CD14-positive monocyte (primary cell): Measurements from ENCODE around the gene UQCC2. TPM values are rescaled to one million over a fixed set of nuclear protein-coding genes. Genes with fewer than 3 reads are reported as not detected.

Experiments
- DNase-seq, 3 donors: peaks; one replicate each; pipeline ENCODE4 v3.0.0-alpha.2; 2011 to 2022
- H2AFZ ChIP-seq: 2 replicates; pipeline ENCODE4 v1.6.0; 2012; ENCODE audit warnings: mild to moderate bottlenecking, low read depth, low read length, inconsistent platforms; ENCODE audit not compliant: insufficient read depth, poor library complexity, severe bottlenecking
- H3K27ac ChIP-seq, 2 donors: 1 replicate in 1 of 2; 2 replicates in 1 of 2; pipeline ENCODE4 v1.5.1; 2012 to 2013; ENCODE audit warnings: low read length in 2 of 2, control low read depth in 1 of 2, inconsistent platforms in 1 of 2, low read depth in 1 of 2, mild to moderate bottlenecking in 1 of 2
- H3K27me3 ChIP-seq, 2 donors: one replicate each; pipeline versions ENCODE4 v1.6.0 to v1.6.1; 2011 to 2013; ENCODE audit warnings: low read length in 2 of 2; ENCODE audit not compliant: control insufficient read depth in 2 of 2, insufficient read depth in 2 of 2
- H3K36me3 ChIP-seq, 2 donors: replicated peaks in 1 of 2; 1 replicate in 1 of 2; 2 replicates in 1 of 2; pipeline versions ENCODE4 v1.5.1 to v1.6.1; 2012 to 2013; ENCODE audit warnings: low read length in 2 of 2, control low read depth in 1 of 2, inconsistent platforms in 1 of 2, mild to moderate bottlenecking in 1 of 2; ENCODE audit not compliant: insufficient read depth in 2 of 2, control insufficient read depth in 1 of 2
- H3K4me1 ChIP-seq, 2 donors: 1 replicate in 1 of 2; 2 replicates in 1 of 2; pipeline versions ENCODE4 v1.5.1 to v1.6.1; 2012 to 2013; ENCODE audit warnings: low read length in 2 of 2, control low read depth in 1 of 2, inconsistent platforms in 1 of 2, mild to moderate bottlenecking in 1 of 2, moderate library complexity in 1 of 2; ENCODE audit not compliant: insufficient read depth in 2 of 2, control insufficient read depth in 1 of 2
- H3K4me2 ChIP-seq: replicated peaks from 2 replicates; pipeline ENCODE3; 2012; ENCODE audit warnings: low read length, moderate library complexity, mild to moderate bottlenecking; ENCODE audit not compliant: poor library complexity, severe bottlenecking; ENCODE audit errors: extremely low read depth
- H3K4me3 ChIP-seq, 3 experiments: fragments of 200-600 bp in 1 of 3; sonication (generic) in 1 of 3; replicated peaks in 1 of 3; 1 replicate in 2 of 3; 2 replicates in 1 of 3; pipeline ENCODE4 v1.5.1; 2011 to 2013; ENCODE audit warnings: low read length in 3 of 3, mild to moderate bottlenecking in 3 of 3, control low read depth in 2 of 3, low read depth in 2 of 3, inconsistent platforms in 1 of 3, moderate library complexity in 1 of 3
- H3K79me2 ChIP-seq: 2 replicates; pipeline ENCODE4 v1.6.0; 2012; ENCODE audit warnings: mild to moderate bottlenecking, control low read depth, inconsistent platforms, low read length, moderate library complexity; ENCODE audit not compliant: insufficient read depth
- H3K9ac ChIP-seq: 2 replicates; pipeline ENCODE4 v1.6.0; 2017; ENCODE audit warnings: low read length, mild to moderate bottlenecking; ENCODE audit not compliant: insufficient read depth, poor library complexity, severe bottlenecking
- H3K9me3 ChIP-seq, 2 donors: replicated peaks in 1 of 2; 1 replicate in 1 of 2; 2 replicates in 1 of 2; pipeline versions ENCODE4 v1.5.1 to v1.6.1; 2012 to 2013; ENCODE audit warnings: low read length in 2 of 2, control low read depth in 1 of 2; ENCODE audit not compliant: control insufficient read depth in 1 of 2, insufficient read depth in 1 of 2
- H4K20me1 ChIP-seq: 2 replicates; pipeline ENCODE4 v1.6.0; 2012; ENCODE audit warnings: mild to moderate bottlenecking, low read length, control low read depth, moderate library complexity; ENCODE audit not compliant: insufficient read depth
- H3K27ac Mint-ChIP-seq, 7 donors: one replicate each; pipeline ENCODE4 v1.8.0; 2020; ENCODE audit warnings: mild to moderate bottlenecking in 7 of 7, mixed read lengths in 7 of 7, moderate library complexity in 6 of 7, inconsistent platforms in 2 of 7
- H3K27me3 Mint-ChIP-seq, 3 donors: one replicate each; pipeline ENCODE4 v1.8.0; 2021 to 2022; ENCODE audit warnings: low read depth in 3 of 3, mild to moderate bottlenecking in 3 of 3, mixed read lengths in 3 of 3, moderate library complexity in 3 of 3, inconsistent platforms in 1 of 3
- H3K36me3 Mint-ChIP-seq, 2 donors: one replicate each; pipeline ENCODE4 v1.8.0; 2020; ENCODE audit warnings: mixed read lengths in 2 of 2, inconsistent platforms in 1 of 2, mild to moderate bottlenecking in 1 of 2
- H3K4me1 Mint-ChIP-seq: one replicate; pipeline ENCODE4 v1.8.0; 2020; ENCODE audit warnings: mild to moderate bottlenecking, mixed read lengths
- H3K4me3 Mint-ChIP-seq, 2 donors: one replicate each; pipeline ENCODE4 v1.8.0; 2020; ENCODE audit warnings: mild to moderate bottlenecking in 2 of 2, mixed read lengths in 2 of 2, moderate library complexity in 1 of 2
- H3K9me3 Mint-ChIP-seq, 7 donors: one replicate each; pipeline ENCODE4 v1.8.0; 2020 to 2022; ENCODE audit warnings: mixed read lengths in 7 of 7, mild to moderate bottlenecking in 6 of 7, moderate library complexity in 6 of 7, inconsistent platforms in 2 of 7
- WGBS: methylation state at CpG from one replicate; pipeline ENCODE4 v1.1.5; 2013; ENCODE audit warnings: missing lambda C conversion rate; ENCODE audit not compliant: insufficient coverage; 5-methylcytosine and 5-hydroxymethylcytosine counted together
- intact Hi-C, 2 donors: fragments of 100-400 bp; cut with micrococcal nuclease; formaldehyde crosslinking; loops; one replicate each; pipeline versions ENCODE4 v1.15.0 to v1.15.1; 2023
- polyA plus RNA-seq, 3 donors: library from polyadenylated mRNA; depleted of rRNA in 1 of 3; unstranded in 2 of 3; stranded (reverse) in 1 of 3; fragments of 300-500 nt in 2 of 3; fragments of >200 nt in 1 of 3; fragmentation: Illumina TruSeq in 2 of 3; gene quantifications; 1 replicate in 2 of 3; 2 replicates in 1 of 3; pipeline ENCODE4 v1.2.3, GENCODE V29; 2012 to 2021
- TF ChIP-seq, protein P1 (sequence below): fragments of 200-600 bp; IDR thresholded peaks from one replicate; pipeline ENCODE4 v1.8.0; 2022; ENCODE audit warnings: antibody characterized with exemption, mild to moderate bottlenecking

The UQCC2 gene
- polyA plus RNA-seq, 3 donors = 10.3 to 39.3 (median 37.2) TPM

- Histone ChIP-seq H3K79me2 (no peaks in the 10 kb centered on the region), H3K4me2 (no peak overlapping the region), H3K9ac (no peak overlapping the region), H3K9me3 (no peaks in the 10 kb centered on the region), H3K27ac (no peak overlapping the region), H3K4me3 (no peak overlapping the region), H3K4me1 (no peaks in the 10 kb centered on the region), H2AFZ (no peak overlapping the region), H3K36me3 (no peaks in the 10 kb centered on the region), H3K27me3 (no peaks in the 10 kb centered on the region), H4K20me1 (no peaks in the 10 kb centered on the region)
- peak overlapping the region in 1 of 7 donors; percentile 50 for H3K27ac Mint-ChIP-seq
- H3K27me3 Mint-ChIP-seq = peaks cover 0 to 4% (median 0%) of the 10 kb centered on the region in 3 donors
- DNase-seq = no peak
- H3K4me3 Mint-ChIP-seq = no peak overlapping the region
- no peaks in the 10 kb centered on the region for H3K4me1 Mint-ChIP-seq
- intact Hi-C loops = no loop called here
- H3K9me3 Mint-ChIP-seq = no peaks in the 10 kb centered on the region
- H3K36me3 Mint-ChIP-seq = peaks cover 6 to 30% of the 10 kb centered on the region in 2 donors
- 94% methylated on average over 3 of the region's 3 CpGs for WGBS
- TF ChIP-seq, protein P1, sequence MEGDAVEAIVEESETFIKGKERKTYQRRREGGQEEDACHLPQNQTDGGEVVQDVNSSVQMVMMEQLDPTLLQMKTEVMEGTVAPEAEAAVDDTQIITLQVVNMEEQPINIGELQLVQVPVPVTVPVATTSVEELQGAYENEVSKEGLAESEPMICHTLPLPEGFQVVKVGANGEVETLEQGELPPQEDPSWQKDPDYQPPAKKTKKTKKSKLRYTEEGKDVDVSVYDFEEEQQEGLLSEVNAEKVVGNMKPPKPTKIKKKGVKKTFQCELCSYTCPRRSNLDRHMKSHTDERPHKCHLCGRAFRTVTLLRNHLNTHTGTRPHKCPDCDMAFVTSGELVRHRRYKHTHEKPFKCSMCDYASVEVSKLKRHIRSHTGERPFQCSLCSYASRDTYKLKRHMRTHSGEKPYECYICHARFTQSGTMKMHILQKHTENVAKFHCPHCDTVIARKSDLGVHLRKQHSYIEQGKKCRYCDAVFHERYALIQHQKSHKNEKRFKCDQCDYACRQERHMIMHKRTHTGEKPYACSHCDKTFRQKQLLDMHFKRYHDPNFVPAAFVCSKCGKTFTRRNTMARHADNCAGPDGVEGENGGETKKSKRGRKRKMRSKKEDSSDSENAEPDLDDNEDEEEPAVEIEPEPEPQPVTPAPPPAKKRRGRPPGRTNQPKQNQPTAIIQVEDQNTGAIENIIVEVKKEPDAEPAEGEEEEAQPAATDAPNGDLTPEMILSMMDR = no peak
These were observed 39.8 kb downstream of the UQCC2 start for GRCh38 chr6:33671744-33672072.

DNA sequence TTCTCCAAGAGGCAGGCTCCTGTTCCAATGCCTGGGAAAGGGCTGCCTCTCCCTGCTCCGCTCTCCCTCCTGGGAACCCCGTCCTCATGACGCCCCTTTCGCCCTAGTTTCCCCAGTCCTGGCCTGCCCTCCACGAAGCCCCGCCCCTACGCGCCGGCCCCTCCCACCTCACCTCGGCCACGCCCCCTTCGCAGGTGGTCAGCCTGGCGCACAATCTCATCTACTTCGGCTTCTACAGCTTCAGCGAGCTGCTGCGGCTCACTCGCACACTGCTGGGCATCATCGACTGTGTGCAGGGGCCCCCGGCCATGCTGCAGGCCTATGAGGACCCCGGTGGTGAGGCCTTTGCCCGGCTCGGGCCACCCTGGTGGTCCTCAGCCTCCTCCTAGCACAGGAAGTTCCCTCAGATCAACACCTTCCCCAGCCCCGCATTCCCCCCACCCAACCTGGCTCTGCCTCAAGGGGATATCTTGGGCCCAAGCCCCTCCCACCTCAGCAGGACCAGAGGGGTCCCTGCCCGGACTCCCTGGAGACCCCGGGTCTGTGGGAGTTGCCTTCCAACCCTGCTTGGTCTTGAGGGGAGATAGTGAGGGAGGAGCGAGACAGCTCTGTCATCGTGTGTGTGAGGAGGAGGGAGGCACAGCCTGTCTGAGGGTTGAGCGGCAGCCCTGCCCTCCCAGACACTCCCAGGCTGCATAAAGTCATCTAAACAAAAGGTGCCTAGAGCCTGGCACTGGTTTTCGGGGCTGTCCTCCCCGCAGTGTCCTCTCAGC lies 40.3 kb downstream of the UQCC2 start:
- Histone ChIP-seq H3K27me3 (no peaks in the 10 kb centered on the region), H3K4me3 (no peak overlapping the region), H3K4me2 (no peak overlapping the region), H3K79me2 (no peaks in the 10 kb centered on the region), H4K20me1 (no peaks in the 10 kb centered on the region), H3K9me3 (no peaks in the 10 kb centered on the region), H3K27ac (no peak overlapping the region), H3K4me1 (no peaks in the 10 kb centered on the region), H3K9ac (no peak overlapping the region), H2AFZ (no peak overlapping the region), H3K36me3 (no peaks in the 10 kb centered on the region)
- TF ChIP-seq, protein P1 = no peak
- 90% methylated on average over 23 of the region's 30 CpGs for WGBS
- Mint-ChIP-seq H3K27me3 (peaks cover 0 to 4% (median 0%) of the 10 kb centered on the region in 3 donors), H3K27ac (no peak overlapping the region), H3K9me3 (no peaks in the 10 kb centered on the region), H3K36me3 (peaks cover 6 to 30% of the 10 kb centered on the region in 2 donors), H3K4me1 (no peaks in the 10 kb centered on the region), H3K4me3 (no peak overlapping the region)
- intact Hi-C loops = no loop called here
- DNase-seq = no peak
